ENCODE measurements around the gene BARX1. TPM values are rescaled to one million over a fixed set of nuclear protein-coding genes. Genes with fewer than 3 reads are reported as not detected.

Gene BARX1
- not detected in 2 replicates for total RNA-seq (2013; cell fraction: nucleolus; rRNA removed)
- total RNA-seq (2014; rRNA removed) = not detected in 2 replicates
- not detected in 2 replicates for total RNA-seq (2014; rRNA removed; fragmentation: Illumina TruSeq; extraction: Trizol)
- total RNA-seq (2021) = not detected in 2 replicates
- not detected for polyA plus RNA-seq (2011; ENCODE audit: low read depth)
- not detected in 2 replicates for polyA plus RNA-seq (2011; rRNA removed)
- polyA plus RNA-seq (2011; cell fraction: cytosol; rRNA removed) = not detected in 2 replicates
- not detected in 2 replicates for polyA plus RNA-seq (2011; cell fraction: nucleus; rRNA removed)
- not detected in 2 replicates for polyA plus RNA-seq (2012)
- not detected in 2 replicates for polyA plus RNA-seq (2014; fragmentation: Illumina TruSeq; extraction: Trizol)
- not detected for polyA plus RNA-seq (2014; fragmentation: Nextera tagmentation; extraction: Ambion mirVana)
- polyA plus RNA-seq (2014; rRNA removed) = not detected in 2 replicates
- polyA plus RNA-seq (2016; fragmentation: Nextera tagmentation; extraction: Ambion mirVana) = not detected
- not detected in 2 replicates for polyA minus RNA-seq (2011; rRNA and poly(A)+ RNA removed)
- not detected in 2 replicates for polyA minus RNA-seq (2011; cell fraction: cytosol; rRNA and poly(A)+ RNA removed)
- not detected in 2 replicates for polyA minus RNA-seq (2011; cell fraction: nucleus; rRNA and poly(A)+ RNA removed)
- Bru-seq, nascent RNA = not detected
- not detected for BruChase-seq, experiment 1, labeled RNA remaining after a 6-hour chase
- BruChase-seq, experiment 2, labeled RNA remaining after a 2-hour chase = not detected
- long read RNA-seq, experiment 1 = 0 reads
- long read RNA-seq, experiment 2 = 0 reads

- ChIA-PET SMC1A (ENCODE audit: uncharacterized antibody, unreplicated experiment) (no interaction called here), POLR2A (no interaction called here), CTCF (no interaction called here), RAD21 (ENCODE audit: unreplicated experiment) (no interaction called here)
- intact Hi-C loops (cut with micrococcal nuclease; ENCODE audit: unreplicated experiment) (no loop called here), in situ Hi-C loops (cut with MboI) (no loop called here)
- 16% methylated on average over 30 of the region's 102 CpGs for WGBS (ENCODE audit: insufficient coverage, insufficient replicate concordance, low lambda C conversion rate, missing lambda C conversion rate)
- no peak for TF ChIP-seq POLR2AphosphoS2 (IDR thresholded peaks at IDR 0.05; ENCODE audit: low read depth, low read length)
- no peak for TF ChIP-seq SMC3 (IDR thresholded peaks at IDR 0.05; ENCODE audit: borderline replicate concordance, low read length)
- TF ChIP-seq, protein P1, sequence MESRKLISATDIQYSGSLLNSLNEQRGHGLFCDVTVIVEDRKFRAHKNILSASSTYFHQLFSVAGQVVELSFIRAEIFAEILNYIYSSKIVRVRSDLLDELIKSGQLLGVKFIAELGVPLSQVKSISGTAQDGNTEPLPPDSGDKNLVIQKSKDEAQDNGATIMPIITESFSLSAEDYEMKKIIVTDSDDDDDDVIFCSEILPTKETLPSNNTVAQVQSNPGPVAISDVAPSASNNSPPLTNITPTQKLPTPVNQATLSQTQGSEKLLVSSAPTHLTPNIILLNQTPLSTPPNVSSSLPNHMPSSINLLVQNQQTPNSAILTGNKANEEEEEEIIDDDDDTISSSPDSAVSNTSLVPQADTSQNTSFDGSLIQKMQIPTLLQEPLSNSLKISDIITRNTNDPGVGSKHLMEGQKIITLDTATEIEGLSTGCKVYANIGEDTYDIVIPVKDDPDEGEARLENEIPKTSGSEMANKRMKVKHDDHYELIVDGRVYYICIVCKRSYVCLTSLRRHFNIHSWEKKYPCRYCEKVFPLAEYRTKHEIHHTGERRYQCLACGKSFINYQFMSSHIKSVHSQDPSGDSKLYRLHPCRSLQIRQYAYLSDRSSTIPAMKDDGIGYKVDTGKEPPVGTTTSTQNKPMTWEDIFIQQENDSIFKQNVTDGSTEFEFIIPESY (IDR thresholded peaks at IDR 0.05) = no peak
- TF ChIP-seq, protein P2, sequence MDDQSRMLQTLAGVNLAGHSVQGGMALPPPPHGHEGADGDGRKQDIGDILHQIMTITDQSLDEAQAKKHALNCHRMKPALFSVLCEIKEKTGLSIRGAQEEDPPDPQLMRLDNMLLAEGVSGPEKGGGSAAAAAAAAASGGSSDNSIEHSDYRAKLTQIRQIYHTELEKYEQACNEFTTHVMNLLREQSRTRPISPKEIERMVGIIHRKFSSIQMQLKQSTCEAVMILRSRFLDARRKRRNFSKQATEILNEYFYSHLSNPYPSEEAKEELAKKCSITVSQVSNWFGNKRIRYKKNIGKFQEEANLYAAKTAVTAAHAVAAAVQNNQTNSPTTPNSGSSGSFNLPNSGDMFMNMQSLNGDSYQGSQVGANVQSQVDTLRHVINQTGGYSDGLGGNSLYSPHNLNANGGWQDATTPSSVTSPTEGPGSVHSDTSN (IDR thresholded peaks at IDR 0.05; ENCODE audit: insufficient replicate concordance, low read depth, low read length) = no peak
- no peak for TF ChIP-seq NFIC (IDR thresholded peaks at IDR 0.05; ENCODE audit: low read depth, low read length)
- no peak for TF ChIP-seq IRF3 (IDR thresholded peaks at IDR 0.05)
- no peak for TF ChIP-seq EP300 (IDR thresholded peaks at IDR 0.05; ENCODE audit: borderline replicate concordance in 1 of 2, control insufficient read depth in 1 of 2, low read depth in 2 of 2, low read length in 2 of 2)
- TF ChIP-seq MLLT1 (IDR thresholded peaks at IDR 0.05) = no peak
- TF ChIP-seq TARDBP (IDR thresholded peaks at IDR 0.05; ENCODE audit: borderline replicate concordance) = no peak
- no peak for TF ChIP-seq BHLHE40 (IDR thresholded peaks at IDR 0.05; ENCODE audit: borderline replicate concordance in 1 of 2, low read depth in 2 of 2, low read length in 1 of 2)
- FAIRE-seq (no peak), DNase-seq (ENCODE audit: low read depth, low spot score) (no peak), ATAC-seq (no peak)
- H3K79me2 ChIP-seq (ENCODE audit: control insufficient read depth, insufficient read depth, low read length) = no peaks in the 10 kb centered on the region
- peaks cover 23 to 37% of the 10 kb centered on the region in 2 experiments for H3K27me3 ChIP-seq (replicated peaks in 1 of 2; ENCODE audit: control insufficient read depth in 2 of 2, insufficient read depth in 2 of 2, low read length in 1 of 2)
- BruUV-seq (replicated peaks) = no TSS peak
- no peak within 1 kb of the TSS for H3K4me3 ChIP-seq
- H3K36me3 ChIP-seq (ENCODE audit: control insufficient read depth in 2 of 2, insufficient read depth in 2 of 2, low read length in 1 of 2) = no peaks in the 10 kb centered on the region
- no peak within 1 kb of the TSS for H2AFZ ChIP-seq (ENCODE audit: control insufficient read depth, low read depth, low read length)
- H3K4me1 ChIP-seq (ENCODE audit: control insufficient read depth, insufficient read depth, low read length) = no peaks in the 10 kb centered on the region
- no peaks in the 10 kb centered on the region for H4K20me1 ChIP-seq (ENCODE audit: control insufficient read depth, insufficient read depth)
- H3K9me3 ChIP-seq (replicated peaks; ENCODE audit: control insufficient read depth, insufficient read depth, low read length) = no peaks in the 10 kb centered on the region; the same call in 2 of the 3 replicates
- H3K27ac ChIP-seq (ENCODE audit: control insufficient read depth, insufficient read depth) = no peak within 1 kb of the TSS
- no peak within 1 kb of the TSS for H3K9ac ChIP-seq (ENCODE audit: control insufficient read depth, insufficient read depth, low read length)
- H3K4me2 ChIP-seq (ENCODE audit: control insufficient read depth, insufficient read depth) = 0 out of 2 replicates have a peak within 1 kb of the TSS, but pooled peaks have one; percentile 17
These were observed at the start of gene BARX1 for GRCh38 chr9:93955111-93955980. TSS of gene BARX1 (minus strand) at chr9:93955355. CDS start at chr9:93955146, 209 bp downstream.
